HG02571 (cell line): ENCODE measurements around the gene GCNT2.
"Not testable (repeated sequence)": the region's sequence is repeated elsewhere in the genome, so short reads cannot be mapped to it uniquely, and the experiment has no call there.

Experiments used
- ATAC-seq: cut with Tn5 transposase; IDR thresholded peaks from one replicate; pipeline ENCODE4 v1.9.1; 2021; ENCODE audit warnings: mild to moderate bottlenecking, moderate library complexity; ENCODE audit not compliant: unreplicated experiment

Gene GCNT2

GRCh38 chr6:10521104-10521808 lies at the start of gene GCNT2:
GCNT2 (plus strand) TSS chr6:10521351; CDS start chr6:10528912, 7,561 bp downstream.
- ATAC-seq = no peak

- no peak for ATAC-seq
Measured at GRCh38 chr6:10472634-10473033, 48.5 kb upstream of the GCNT2 start.

GRCh38 chr6:10478187-10479040 lies 42.7 kb upstream of the GCNT2 start:
- ATAC-seq = no peak

- no peak for ATAC-seq
Measured at GRCh38 chr6:10479939-10480700, 41.0 kb upstream of the GCNT2 start.

GRCh38 chr6:10481101-10481500 lies 40.0 kb upstream of the GCNT2 start:
- ATAC-seq = no peak

- ATAC-seq = no peak
Measured at GRCh38 chr6:10482636-10483257, 38.4 kb upstream of the GCNT2 start.

GRCh38 chr6:10484912-10485311 lies 36.2 kb upstream of the GCNT2 start:
- ATAC-seq = no peak

GRCh38 chr6:10485406-10485805 lies 35.7 kb upstream of the GCNT2 start:
- no peak for ATAC-seq

- no peak for ATAC-seq
Measured at GRCh38 chr6:10486215-10486614, 34.9 kb upstream of the GCNT2 start.

- ATAC-seq = not testable (repeated sequence)
Measured at GRCh38 chr6:10486944-10487588, 34.1 kb upstream of the GCNT2 start.

- no peak for ATAC-seq
Measured at GRCh38 chr6:10487668-10488327, 33.4 kb upstream of the GCNT2 start.

- no peak for ATAC-seq
Measured at GRCh38 chr6:10491463-10491862, 29.7 kb upstream of the GCNT2 start.

GRCh38 chr6:10491905-10492304 lies 29.2 kb upstream of the GCNT2 start:
- not testable (repeated sequence) for ATAC-seq

GRCh38 chr6:10495029-10495428 lies 26.1 kb upstream of the GCNT2 start:
- ATAC-seq = no peak

GRCh38 chr6:10505529-10505928 lies 15.6 kb upstream of the GCNT2 start:
- no peak for ATAC-seq

- ATAC-seq = no peak
Measured at GRCh38 chr6:10507298-10507697, 13.9 kb upstream of the GCNT2 start.

- no peak for ATAC-seq
Measured at GRCh38 chr6:10507715-10508114, 13.4 kb upstream of the GCNT2 start.

GRCh38 chr6:10510592-10511367 lies 10.4 kb upstream of the GCNT2 start:
- ATAC-seq = peak; percentile 97

- no peak for ATAC-seq
Measured at GRCh38 chr6:10511477-10511876, 9.7 kb upstream of the GCNT2 start.
